Putamen (tissue), 1 donor: ENCODE results near the gene LIPM.

Experiments
- DNase-seq: peaks from one replicate; pipeline ENCODE4 v3.0.0-alpha.2; 2016; ENCODE audit warnings: low spot score

Gene LIPM

GRCh38 chr10:88838766-88839350, 36.3 kb downstream of the LIPM start:
- DNase-seq, result no peak

GRCh38 chr10:88840104-88840503, 37.6 kb downstream of the LIPM start:
- DNase-seq, result no peak

- no peak for DNase-seq
Observed at GRCh38 chr10:88840881-88841280, 38.4 kb downstream of the LIPM start.

GRCh38 chr10:88841316-88842111, 39.0 kb downstream of the LIPM start:
- no peak for DNase-seq

- DNase-seq, result no peak
Observed at GRCh38 chr10:88843171-88843570, 40.6 kb downstream of the LIPM start.

GRCh38 chr10:88848499-88848898, 46.0 kb downstream of the LIPM start:
- DNase-seq, result no peak

- no peak for DNase-seq
Observed at GRCh38 chr10:88849234-88849633, 46.7 kb downstream of the LIPM start.

- no peak for DNase-seq
Observed at GRCh38 chr10:88850712-88851111, 48.2 kb downstream of the LIPM start.

GRCh38 chr10:88851706-88852105, 49.2 kb downstream of the LIPM start, which contains the start of gene ANKRD22:
Gene ANKRD22 (minus strand): TSS chr10:88851844. CDS start chr10:88851607, 237 bp downstream.
- DNase-seq, result no peak

GRCh38 chr10:88852327-88852726, 49.8 kb downstream of the LIPM start:
- DNase-seq, result no peak

- no peak for DNase-seq
Observed at GRCh38 chr10:88853155-88853881, 50.8 kb downstream of the LIPM start.

- no peak for DNase-seq
Observed at GRCh38 chr10:88854684-88855083, 52.2 kb downstream of the LIPM start.

- DNase-seq, result no peak
Observed at GRCh38 chr10:88857831-88858230, 55.3 kb downstream of the LIPM start.

GRCh38 chr10:88858491-88858890, 56.0 kb downstream of the LIPM start:
- no peak for DNase-seq

- DNase-seq, result no peak
Observed at GRCh38 chr10:88861036-88861435, 58.5 kb downstream of the LIPM start.

- no peak for DNase-seq
Observed at GRCh38 chr10:88865281-88865876, 62.8 kb downstream of the LIPM start.

- DNase-seq, result no peak
Observed at GRCh38 chr10:88866454-88866853, 63.9 kb downstream of the LIPM start.

- DNase-seq, result no peak
Observed at GRCh38 chr10:88870089-88870488, 67.6 kb downstream of the LIPM start.
